GM18498 (cell line): ENCODE results near the gene DNAJB13.

Experiments
- ATAC-seq: cut with Tn5 transposase; IDR thresholded peaks from one replicate; pipeline ENCODE4 v1.9.1; 2021; ENCODE audit warnings: mild to moderate bottlenecking, moderate library complexity; ENCODE audit not compliant: unreplicated experiment

The DNAJB13 gene

DNA sequence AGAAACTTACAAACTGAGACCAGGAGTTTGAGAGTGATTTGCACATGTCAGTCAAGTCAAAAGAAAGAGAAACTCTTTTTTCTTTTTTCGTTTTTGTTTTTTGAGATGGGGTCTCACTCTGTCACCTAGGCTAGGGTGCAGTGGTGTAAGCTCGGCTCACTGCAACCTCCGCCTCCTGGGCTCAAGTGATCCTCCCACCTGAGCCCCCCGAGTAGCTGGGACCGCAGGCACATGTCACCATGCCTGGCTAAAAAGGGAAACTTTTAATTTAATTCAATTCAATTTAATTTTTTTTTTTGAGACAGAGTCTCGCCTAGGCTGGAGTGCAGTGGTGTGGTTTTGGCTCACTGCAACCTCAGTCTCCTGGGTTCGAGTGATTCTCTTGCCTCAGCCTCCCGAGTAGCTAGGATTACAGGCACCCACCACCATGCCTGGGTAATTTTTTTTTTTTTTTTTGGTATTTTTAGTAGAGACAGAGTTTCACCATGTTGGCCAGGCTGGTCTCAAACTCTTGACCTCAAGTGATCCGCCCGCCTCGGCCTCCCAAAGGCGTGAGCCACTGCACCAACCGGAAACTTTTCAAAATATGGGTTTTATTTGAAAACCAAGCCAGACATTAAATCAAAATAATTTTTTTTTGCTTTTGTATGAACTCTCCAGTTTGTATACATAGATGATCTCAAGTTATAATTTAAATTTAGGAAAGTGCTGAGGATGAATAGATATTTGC, 48.2 kb downstream of the DNAJB13 start:
- ATAC-seq, result no peak

DNA sequence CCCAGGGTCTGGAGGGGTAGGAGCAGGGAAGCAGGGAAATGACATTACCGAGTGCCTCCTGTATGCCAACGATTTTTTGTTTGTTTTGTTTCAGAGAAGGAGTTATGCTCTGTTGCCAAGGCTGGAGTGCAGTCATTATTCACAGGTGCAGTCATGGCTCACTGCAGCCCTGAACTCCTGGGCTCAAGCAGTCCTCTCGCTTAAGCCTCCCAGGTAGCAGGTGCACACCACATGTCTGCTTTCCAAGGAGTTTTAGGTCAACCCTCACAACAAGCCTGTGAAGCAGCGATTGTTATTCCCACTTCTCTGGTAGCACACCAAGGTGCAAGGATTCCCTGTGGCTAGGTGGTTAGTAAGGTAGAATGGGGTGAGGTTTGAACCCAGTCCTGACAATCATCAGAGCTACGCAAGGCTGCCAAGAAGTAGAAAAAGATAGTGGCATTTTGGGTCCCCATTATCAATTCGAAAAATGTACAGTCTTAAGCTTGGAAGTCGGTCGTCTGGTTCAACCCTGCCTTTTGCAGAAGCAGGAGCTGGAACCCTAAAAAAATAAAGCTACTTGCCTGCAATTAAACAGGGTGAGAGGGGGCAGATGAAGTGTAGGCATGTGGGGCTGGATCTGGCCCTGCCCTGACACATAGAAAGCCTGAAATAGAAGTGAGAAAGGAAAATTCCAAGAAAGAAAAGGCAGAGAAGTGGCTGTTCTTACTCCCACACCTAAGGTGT, 48.9 kb downstream of the DNAJB13 start:
- ATAC-seq, result no peak

DNA sequence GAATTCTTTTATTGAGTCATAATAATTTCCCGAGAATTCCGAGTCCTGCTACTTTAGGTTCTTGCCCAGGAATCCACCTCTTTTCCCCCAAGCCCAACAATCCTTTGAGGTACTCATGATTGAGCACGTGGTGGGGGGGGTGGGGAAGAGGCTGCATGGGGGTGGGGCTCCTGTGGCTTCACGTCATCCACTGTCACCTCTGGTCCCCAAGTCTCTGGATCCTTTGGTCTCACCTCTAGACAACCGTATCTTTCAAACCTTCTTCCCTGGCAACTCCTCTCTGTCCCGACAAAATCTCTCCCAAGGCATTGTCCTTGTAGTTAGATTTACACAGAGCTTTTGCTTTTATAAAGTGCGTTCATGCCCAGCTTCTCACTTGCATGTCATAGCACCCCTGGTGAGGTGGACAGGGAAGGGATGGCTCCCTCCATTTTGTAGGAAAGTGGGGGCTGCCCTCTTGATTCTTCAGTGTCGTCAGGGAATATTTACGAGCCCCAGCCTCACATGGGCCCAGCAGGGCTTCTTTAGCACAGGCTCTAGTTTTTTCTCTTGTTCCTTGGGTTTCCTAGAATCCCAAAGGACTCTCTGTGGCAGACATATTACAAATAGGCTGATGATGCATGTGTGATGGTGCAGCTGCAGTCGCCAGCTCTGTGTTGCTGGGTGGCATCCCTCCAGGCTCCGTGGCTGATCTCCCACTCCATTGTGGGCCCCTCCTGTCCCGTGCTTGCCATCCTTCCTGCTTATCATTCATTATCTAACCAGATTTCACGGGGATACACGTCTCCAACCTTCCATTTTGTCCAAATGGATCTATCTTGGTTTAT, 49.7 kb downstream of the DNAJB13 start:
- ATAC-seq, result no peak

DNA sequence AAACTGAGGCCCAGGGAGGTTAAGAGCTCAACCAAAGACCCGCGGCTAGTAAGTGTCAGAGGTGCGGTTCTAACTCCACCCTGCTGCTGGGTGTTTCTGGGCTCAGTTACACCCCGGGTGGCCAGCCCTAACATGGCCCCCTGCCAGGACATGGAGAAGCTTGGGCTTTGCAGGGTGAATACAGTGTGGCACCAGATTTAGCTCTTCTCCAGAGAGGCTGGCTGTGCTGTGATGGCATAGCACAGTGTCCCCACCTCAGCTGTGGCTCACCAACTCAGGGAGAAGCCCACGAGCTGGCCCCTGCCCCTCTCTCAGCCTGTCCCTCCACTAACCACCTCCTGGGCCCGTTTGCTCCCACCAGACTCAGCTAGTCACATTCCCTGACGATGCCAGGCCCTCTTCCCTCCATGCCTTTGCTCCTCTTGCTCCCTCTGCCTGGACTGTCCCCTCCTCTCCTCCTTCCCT, 51.0 kb downstream of the DNAJB13 start:
- no peak for ATAC-seq

DNA sequence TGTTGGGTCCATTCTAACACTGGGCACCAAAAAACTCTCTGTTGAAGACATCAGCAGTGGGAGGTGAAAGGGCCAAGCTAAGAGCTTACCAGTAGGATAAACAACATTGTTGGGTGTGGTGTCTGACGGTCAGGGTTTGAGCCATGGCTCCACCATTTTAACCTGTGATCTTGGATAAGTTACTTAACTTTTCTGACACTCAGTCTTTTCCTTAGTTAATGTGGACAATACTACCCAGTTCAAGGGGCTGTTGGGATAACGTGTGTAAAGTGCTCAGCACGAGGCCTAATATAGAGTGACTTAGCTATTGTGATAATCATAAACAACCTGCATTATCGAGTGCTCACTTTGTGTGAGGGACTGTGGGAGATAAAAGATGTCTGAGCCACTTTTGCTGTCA, 52.0 kb downstream of the DNAJB13 start:
- ATAC-seq, result no peak

DNA sequence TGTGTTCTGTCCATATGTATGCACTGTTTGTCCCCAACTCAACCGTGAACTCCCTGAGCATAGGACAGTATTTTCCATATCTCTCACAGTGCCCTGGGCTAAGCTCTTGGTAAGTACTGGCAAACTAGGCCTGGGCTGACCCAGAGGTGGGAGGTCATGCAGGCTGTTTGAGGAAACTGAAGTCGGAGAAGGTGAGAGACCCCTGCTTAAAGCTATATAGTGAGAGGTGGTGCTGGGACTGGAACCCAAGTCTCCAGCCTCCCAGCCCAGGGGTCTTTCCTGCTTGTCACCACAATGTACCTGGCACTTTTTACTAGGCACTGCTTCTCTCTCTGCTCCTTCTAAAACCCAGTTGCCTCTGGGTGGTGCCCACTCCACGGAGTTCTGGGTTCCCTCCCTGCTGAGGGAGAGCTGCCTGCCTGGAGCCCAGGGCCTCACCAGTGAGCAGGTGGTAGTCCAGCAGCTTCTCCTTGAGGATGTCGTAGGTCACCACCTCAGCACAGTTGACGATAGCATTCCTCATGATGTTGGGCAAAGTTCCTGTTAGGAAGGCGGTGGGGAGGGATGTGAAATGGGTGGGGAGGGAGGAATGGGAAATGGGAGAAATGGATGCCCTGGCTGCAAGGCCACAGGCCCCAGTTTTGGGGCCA, 53.3 kb downstream of the DNAJB13 start:
- no peak for ATAC-seq

DNA sequence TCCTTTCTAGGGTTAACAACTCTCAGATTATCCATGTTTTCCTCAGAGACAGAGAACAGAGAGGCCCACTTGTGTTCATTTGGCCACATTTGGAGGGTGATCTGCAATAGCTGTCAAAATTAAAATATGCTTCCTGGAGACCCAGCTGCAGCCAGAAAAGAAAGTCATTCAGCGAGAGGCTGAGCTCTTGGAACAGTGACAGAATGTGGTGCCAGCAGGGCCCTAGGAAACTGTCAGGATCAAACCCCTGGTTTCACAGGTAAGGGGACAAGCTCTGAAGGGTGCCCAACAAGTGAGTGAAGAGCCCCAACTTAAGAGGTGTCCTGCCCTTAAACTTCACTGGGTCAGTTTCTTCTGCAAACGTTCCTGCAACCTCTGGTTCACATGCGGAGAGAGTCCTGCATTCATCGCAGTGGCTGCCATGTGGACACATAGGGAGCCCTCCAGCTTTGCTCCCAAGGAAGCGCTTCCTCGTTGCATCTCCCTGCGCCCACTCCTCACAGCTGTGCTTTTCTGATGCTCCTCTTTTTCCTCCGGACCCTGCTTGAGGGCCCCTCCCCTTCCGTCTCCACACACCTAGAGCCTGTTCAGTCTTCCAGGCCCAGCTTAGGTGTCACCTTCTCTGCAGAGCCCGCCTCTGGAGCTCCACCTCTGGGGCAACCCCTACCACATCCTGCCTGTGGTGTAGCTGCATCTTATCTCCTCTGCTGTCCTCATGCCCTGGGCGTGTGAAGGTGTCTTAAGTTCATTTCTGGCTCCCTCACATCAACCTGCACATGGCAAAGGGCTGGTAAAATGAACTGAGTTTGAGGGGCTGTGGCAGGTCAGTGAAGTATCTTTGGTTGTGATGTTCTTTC, 54.2 kb downstream of the DNAJB13 start:
- ATAC-seq, result no peak

DNA sequence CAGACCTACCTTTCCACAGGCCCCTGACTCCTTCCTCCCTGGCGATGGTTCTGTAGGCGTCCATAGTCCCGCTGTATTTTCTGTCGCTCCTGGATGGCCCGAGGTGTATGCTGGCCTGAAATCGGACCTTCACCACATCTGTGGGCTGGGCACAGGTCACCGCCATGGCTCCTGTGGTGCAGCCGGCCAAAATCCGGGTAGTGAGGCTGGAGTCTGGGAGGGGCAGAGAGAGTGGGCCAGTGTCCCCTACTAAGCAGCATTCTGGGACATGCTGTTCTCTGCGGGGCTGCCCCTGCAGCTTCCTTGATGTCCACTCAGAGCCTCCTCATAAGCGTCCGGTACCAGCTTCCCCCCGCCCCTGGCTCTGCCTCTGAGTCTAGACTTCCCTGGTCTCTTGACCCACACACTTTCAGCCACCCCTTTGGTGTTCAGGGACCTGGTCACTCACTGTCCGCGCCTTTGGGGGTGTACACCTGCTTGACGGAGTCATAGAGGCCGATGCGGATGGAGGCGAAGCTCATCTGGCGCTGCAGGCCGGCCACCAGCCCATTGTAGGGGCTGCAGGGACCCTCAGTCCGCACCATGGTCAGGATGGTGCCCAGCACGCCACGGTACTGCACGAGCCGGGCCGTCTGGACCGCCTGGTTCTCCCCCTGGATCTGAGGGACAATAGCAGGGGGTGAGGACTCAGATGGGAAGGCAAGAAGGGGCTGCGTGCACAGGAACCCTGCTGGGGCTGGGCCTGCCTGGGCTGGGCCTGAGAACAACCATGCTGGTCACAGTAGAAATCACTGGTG, 55.1 kb downstream of the DNAJB13 start:
- ATAC-seq, result no peak

DNA sequence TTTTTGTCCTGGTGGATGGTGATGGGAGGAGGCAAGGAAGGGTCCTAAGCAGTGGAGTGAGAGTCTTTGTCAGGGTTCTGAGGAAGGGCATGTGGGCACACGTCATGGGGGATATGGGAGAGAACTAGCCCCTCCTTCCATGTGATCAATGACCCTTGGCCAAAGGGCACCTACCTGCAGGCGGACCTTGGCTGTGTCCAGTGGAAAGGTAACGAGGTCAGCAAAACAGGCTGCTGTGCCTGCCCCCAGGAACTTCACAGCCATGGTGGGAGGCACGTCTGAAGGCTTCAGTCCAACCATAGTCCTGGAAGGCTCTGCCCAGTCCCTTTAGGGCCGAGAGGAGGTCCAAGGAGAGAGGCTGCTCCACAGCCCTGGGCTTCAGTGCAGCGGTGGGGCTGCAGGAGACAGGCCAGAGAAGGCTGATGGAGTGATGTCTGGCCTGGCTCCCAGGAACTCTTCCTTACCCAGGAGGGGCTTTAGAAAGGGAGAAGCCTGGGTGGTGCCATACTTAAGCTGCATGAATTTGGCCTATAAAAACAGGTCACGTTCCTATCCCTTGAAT, 56.0 kb downstream of the DNAJB13 start:
- ATAC-seq, result no peak

DNA sequence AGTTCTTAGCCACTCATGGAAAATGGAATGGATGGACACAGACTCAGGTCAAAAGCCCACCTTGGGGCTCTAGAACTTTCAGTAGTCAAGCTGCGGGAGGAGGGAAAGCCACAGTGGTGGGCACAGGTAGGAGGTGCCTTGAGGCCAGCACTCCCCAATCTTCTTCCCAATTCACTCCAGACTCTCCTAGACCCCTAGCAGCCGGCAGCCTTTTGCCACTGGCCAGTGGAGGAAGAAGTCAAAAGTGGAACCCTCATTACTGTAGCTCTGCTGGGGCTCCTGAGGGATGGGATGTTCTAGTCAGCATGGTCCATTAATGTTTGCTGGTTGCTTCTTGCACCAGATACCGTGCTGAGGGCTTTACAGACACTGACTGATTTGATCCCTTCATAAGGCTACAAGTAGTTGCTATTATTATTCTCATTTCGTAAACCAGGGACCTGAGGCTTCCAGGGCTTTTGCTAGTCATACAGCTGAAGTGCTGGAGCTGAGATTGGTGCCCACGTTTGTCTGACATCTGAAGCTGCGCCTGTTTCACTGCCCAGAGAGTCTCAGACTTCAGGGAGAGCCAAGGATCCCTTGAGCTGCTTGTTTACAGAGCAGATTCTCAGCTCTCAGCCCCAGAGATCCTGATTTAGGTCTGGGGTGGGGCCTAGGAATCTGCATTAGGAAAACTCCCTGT, 57.0 kb downstream of the DNAJB13 start:
- ATAC-seq, result no peak

DNA sequence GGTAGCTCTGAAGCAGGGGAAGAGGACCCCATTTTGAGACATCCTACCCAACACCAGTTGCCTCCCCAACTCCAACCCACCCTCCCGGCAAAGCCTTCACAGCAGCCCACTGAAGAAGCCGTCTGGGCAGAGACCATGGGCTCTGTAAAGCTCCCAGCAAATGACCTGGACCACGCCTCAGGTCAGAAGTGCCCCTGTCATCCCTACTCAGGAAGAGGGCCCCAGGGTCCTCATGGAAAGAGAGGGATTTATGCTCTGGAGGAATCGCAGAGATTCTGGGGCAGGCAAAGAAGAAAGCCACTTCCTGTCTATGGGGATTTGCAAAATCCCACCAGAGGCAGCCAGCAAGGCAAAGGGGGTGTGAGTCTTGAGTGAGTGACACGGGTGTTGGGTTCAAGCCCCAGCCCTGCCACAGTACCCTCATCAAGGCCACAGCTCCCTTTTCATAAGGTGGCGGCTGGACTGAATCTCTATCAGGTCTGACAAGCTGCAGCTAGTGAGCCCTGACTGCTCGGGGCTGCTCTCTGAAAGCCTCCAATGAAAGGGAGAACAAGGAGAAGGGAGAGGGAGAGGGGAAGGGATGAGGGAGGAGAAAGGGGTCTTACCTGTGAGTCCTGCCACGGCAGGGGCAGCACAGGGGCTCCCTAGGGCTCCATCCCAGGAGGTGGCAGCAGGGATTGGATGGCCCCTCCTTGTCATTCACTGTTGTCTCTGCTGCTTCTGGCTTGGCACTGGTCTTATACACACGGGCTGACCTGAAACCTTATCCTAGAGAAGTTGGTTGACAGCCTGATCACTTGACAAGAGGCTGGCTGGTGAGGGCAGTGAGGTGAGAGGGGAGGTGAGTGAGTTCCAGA, 57.8 kb downstream of the DNAJB13 start, which contains the start of gene UCP3:
TSS of gene UCP3 (minus strand) at position 713 of the 857 bp plus-strand sequence. CDS start 2,043 bp downstream, outside the sequence.
- no peak for ATAC-seq

DNA sequence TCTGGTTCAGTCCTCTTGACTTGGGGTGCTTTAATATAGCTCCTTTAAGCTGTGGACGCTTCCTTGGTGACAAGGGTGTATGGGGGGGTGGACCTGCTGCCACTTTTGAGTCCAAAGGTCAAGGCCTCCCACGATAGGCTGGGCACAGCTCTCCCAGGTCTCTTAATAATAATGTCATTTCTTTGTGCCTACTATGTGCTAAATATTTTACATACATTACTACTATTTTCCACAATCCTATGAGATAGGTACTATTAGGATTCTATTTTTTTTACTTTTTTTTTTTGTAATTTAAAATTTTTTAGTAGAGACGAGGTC, 58.4 kb downstream of the DNAJB13 start:
- ATAC-seq, result no peak

DNA sequence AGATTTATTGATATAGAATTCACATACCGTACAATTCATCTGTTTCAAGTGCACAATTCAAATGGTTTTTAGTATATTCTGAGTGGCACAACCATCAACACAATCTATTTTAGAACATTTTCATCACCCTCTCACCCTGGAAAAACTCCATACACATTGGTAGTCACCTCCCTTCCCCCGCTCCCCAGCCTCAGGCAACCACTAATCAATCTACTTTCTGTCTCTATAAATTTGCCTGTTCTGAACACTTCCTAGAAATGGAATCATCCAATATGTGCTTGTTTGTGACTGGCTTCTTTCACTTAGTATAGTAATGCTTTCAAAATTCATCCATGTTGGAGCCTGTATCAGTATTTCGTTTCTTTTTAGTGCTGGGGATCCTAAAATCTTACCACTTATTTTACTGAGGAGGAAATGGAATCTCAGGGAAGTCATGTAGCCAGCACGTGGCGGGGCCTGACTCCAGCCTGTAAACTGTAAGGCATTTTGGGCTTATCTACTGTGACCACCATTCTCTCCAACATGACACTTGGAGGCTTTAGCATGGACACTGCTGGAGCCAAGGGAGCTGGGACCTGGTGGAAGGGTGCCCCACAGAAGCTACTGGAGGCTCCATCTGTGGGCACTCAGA, 59.0 kb downstream of the DNAJB13 start:
- no peak for ATAC-seq

DNA sequence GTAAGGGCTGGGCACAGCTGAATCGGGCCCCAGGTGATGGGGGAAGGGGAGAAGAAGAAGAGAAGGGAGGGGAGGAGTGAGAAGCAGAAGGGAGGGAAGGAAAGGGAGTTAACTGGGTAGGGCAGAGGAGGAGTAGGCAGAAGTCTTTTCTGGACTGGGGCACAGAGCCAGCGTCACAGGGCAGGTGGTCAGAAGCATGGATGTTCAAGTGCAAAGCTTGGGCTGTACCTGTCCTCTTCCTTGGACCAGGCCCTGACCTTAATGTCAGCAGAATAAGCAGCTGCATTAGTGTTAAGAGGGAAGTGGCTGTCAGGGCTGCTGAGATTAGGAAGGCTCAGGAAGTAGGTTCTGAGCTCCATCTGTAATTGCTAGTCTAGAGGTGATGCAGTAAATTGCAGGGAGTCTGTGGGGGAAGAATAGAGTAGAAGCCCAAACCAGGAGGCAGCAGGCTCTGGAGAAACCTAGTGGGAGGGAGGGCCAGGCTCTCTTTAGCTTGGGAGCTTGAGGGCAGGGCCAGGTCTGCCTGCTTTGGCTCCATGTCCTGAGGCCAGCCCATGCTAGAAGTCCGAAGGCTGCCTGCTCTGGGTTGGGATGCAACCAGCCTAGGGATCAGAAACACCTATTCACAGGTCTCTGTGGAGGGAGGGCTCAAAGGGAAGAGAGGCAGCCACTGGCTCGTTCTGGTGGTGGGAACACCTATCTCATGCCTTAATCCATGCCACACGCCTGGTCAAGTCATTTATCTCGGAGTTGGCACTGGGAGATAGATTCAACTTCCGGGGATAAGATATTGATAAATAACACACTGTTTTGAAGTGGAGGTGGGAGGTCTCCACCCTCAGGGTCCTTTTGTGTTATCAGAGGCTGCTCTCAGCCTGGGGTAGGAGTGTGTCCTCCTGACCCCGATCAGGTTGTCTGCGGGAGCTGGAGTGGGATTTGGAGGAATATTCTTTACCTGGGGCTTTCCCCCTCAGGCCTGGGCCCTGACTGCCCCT, 59.8 kb downstream of the DNAJB13 start:
- ATAC-seq, result no peak

DNA sequence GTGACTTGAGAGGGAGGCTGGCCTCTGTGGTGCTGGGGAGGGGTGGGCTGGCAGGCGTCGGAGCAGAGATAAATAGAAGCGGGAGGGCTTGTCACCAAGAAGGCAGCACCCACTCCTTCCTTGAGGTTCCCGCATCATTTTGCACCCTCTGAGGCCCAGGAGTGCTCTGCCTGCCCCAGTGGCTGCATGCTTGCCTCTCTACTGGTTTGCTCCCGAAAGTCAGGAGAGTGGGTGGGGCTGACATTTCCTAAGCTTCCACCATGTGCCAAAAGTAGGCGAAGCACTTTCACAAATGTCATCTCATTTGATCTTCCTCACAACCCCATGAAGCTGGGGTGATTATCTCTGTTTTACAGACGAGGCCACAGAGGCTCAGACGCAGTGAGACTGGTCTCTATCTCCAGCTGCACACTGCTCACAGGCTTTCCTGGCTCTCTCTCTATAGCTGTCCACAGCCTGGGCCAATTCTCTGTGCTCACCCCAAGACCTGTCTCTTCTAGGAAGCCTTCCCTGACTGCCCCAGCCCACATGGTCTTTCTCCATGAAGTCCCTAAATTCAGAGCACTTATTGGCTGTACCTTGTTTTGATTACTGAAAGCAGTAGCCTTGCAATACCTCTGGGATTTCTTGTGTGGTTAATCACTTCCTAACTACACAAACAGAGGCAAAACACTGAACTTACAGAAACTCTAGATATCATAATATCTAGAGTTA, 60.7 kb downstream of the DNAJB13 start:
- ATAC-seq, result no peak
